Measurements from ENCODE around the gene CNN2.
A peak's percentile ranks its signal among the peaks of the same experiment; 100 is the strongest.

The CNN2 gene

GRCh38 chr19:1066748-1067340 lies 40.4 kb downstream of the CNN2 start, which contains the start of gene ARHGAP45:
TSS of gene ARHGAP45 (plus strand) at chr19:1067167. CDS start at chr19:1067406, 239 bp downstream.
- Mint-ChIP-seq H3K9me3 (no peaks in the 10 kb centered on the region), H3K27ac (no peak within 1 kb of the TSS)

GRCh38 chr19:1067341-1067957 lies 41.0 kb downstream of the CNN2 start:
- DNase-seq, result no peak
- H3K27me3 Mint-ChIP-seq (ENCODE audit: low read depth, poor library complexity), result peaks cover 83% of the 10 kb centered on the region

More at GRCh38 chr19:1066748-1067340, 40.4 kb downstream of the CNN2 start, which contains the start of gene ARHGAP45:
- H3K4me1 Mint-ChIP-seq, result peaks cover 27% of the 10 kb centered on the region
- TF ChIP-seq CTCF (IDR thresholded peaks at IDR 0.05), result no peak
- peaks cover 77% of the 10 kb centered on the region for H3K27me3 Mint-ChIP-seq (ENCODE audit: low read depth, poor library complexity)
- H3K36me3 Mint-ChIP-seq (ENCODE audit: low read depth), result no peaks in the 10 kb centered on the region
- peak; percentile 54 for DNase-seq
- peak within 1 kb of the TSS; percentile 62 for H3K4me3 Mint-ChIP-seq

GRCh38 chr19:1068009-1069001 lies 41.9 kb downstream of the CNN2 start:
- Mint-ChIP-seq H3K9me3 (no peaks in the 10 kb centered on the region), H3K27ac (no peak overlapping the region), H3K36me3 (ENCODE audit: low read depth) (no peaks in the 10 kb centered on the region), H3K4me1 (peaks cover 25% of the 10 kb centered on the region), H3K27me3 (ENCODE audit: low read depth, poor library complexity) (peaks cover 88% of the 10 kb centered on the region), H3K4me3 (peak overlapping the region; percentile 62)
- no peak for DNase-seq
- no peak for TF ChIP-seq CTCF (IDR thresholded peaks at IDR 0.05)

More at GRCh38 chr19:1067341-1067957, 41.0 kb downstream of the CNN2 start:
- H3K4me1 Mint-ChIP-seq, result peaks cover 27% of the 10 kb centered on the region
- peak overlapping the region; percentile 62 for H3K4me3 Mint-ChIP-seq
- no peaks in the 10 kb centered on the region for H3K36me3 Mint-ChIP-seq (ENCODE audit: low read depth)
- no peak overlapping the region for H3K27ac Mint-ChIP-seq
- no peaks in the 10 kb centered on the region for H3K9me3 Mint-ChIP-seq
- TF ChIP-seq CTCF (IDR thresholded peaks at IDR 0.05), result no peak

- TF ChIP-seq CTCF (IDR thresholded peaks at IDR 0.05), result no peak
- H3K9me3 Mint-ChIP-seq, result no peaks in the 10 kb centered on the region
- peak overlapping the region; percentile 43 for H3K4me3 Mint-ChIP-seq
- H3K4me1 Mint-ChIP-seq, result peaks cover 25% of the 10 kb centered on the region
- H3K36me3 Mint-ChIP-seq (ENCODE audit: low read depth), result no peaks in the 10 kb centered on the region
- H3K27ac Mint-ChIP-seq, result no peak overlapping the region
- DNase-seq, result no peak
- peaks cover 81% of the 10 kb centered on the region for H3K27me3 Mint-ChIP-seq (ENCODE audit: low read depth, poor library complexity)
Measured at GRCh38 chr19:1069009-1069779, 42.8 kb downstream of the CNN2 start.

- Mint-ChIP-seq H3K36me3 (ENCODE audit: low read depth) (peaks cover under 1% of the 10 kb centered on the region), H3K4me1 (peaks cover 22% of the 10 kb centered on the region), H3K27ac (no peak overlapping the region), H3K4me3 (no peak overlapping the region), H3K9me3 (no peaks in the 10 kb centered on the region), H3K27me3 (ENCODE audit: low read depth, poor library complexity) (peaks cover 67% of the 10 kb centered on the region)
- no peak for DNase-seq
- no peak for TF ChIP-seq CTCF (IDR thresholded peaks at IDR 0.05)
Measured at GRCh38 chr19:1070576-1070930, 44.1 kb downstream of the CNN2 start.
